Fibroblast of skin of scalp (primary cell): ENCODE results near the gene TUBA4A. TPM values are rescaled to one million over a fixed set of nuclear protein-coding genes. Genes with fewer than 3 reads are reported as not detected.
A peak's percentile ranks its signal among the peaks of the same experiment; 100 is the strongest.
"Not testable (repeated sequence)": the region's sequence is repeated elsewhere in the genome, so short reads cannot be mapped to it uniquely, and the experiment has no call there.

Experiments
- DNase-seq: peaks from one replicate; pipeline ENCODE4 v3.0.0-alpha.2; 2013
- polyA plus RNA-seq, 2 experiments: library from polyadenylated mRNA; unstranded; fragments of 120-200 nt; gene quantifications; one replicate each; pipeline ENCODE4 v1.2.1, GENCODE V29; 2013; ENCODE audit not compliant: insufficient read length in 2 of 2

TUBA4A gene
- 6.9 TPM for polyA plus RNA-seq (2013, experiment 1 of 2; ENCODE audit: insufficient read length)
- 11.6 TPM for polyA plus RNA-seq (2013, experiment 2 of 2; ENCODE audit: insufficient read length)

DNA sequence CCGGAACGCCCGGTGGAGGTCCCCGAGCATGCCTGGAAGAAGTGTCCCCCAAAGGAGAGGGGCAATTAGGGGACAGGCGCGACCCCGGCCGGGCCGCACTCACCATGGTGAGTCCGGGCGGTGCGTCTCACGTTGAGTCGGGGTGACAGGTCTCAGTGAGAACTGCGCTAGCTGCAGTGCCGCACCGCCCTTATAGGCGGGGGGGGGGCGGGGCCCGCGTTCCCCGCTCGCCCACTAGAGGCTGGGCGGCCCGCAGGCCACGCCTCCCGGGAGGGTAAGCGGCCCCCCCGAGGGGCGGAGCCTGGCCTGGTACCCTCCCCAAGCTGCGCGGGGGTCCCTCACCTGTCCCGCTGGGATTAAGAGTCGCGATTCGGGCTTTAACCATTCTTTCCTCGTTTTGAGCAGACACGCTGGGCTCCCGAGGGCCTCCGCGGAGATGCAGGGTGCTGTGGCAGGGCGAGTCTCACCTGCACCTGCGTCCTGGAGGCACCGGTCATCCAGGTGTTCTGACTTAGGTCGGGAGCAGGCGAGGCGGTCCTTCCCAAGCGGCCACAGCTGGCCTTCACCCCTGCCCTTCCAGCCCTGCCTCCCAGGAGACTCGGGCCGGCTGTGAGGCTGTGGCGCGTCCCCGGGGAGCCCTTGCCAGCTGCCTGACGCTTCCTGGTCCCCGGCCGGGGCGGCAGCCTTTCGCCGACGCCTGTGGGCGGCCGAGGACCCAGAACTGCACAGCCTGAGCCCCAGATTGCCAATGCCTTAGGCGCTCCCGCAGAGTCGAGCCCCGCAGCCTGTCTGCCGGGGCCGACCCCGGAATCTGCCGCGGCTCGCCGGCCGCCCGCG, at the start of gene TUBA4A:
TSS of gene TUBA4A (minus strand) at position 166 of the 837 bp plus-strand sequence. CDS start at position 106, 60 bp downstream.
- DNase-seq, result peak; percentile 55

DNA sequence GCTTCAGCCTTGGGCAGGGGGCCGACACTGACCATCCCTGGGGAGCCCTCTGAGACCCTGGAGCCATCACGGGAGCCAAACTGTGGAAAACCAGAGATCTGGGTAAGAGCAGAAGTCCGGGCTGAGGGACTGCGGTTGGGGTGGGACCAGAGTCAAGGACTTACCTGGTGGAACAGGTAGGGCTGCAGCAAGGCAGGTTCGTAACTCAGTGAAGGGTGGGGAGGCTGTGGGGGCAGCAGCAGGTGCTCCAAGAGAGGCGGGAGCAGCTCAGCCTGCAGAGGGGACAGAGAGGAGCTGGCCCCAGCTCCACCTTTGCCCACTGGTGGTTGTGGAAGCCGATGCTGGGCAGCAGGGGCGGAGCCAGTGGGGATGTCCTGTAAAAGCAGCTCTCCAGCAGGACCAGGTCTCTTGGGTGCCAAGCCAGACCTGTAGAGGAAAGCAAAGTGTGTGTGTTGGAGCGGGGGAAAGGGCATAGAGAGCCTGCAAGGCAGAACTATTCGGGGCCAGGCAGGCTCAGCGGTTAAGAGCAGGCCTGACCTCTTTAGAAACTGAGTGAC, 48.8 kb upstream of the TUBA4A start:
- no peak for DNase-seq

DNA sequence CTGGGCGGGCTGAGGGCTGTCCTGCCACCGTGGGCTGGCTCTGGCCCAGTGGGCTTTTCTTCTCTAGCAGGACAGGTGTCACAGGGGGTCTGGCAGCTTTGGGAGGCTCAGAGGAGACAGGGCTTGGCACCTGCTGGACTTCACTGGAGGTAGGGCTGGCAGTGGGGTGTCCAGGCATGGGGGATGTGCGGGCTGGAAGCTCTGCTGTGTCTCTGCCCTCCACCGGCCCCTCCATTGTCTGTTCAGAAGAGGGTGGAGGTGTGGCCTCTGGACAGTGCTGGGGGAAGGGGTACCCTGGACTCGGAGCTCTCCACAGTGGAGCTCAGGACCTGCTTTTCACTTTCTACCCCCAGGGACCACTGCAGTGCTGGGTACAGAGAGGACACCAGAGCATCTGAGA, 46.3 kb upstream of the TUBA4A start:
- DNase-seq, result no peak

DNA sequence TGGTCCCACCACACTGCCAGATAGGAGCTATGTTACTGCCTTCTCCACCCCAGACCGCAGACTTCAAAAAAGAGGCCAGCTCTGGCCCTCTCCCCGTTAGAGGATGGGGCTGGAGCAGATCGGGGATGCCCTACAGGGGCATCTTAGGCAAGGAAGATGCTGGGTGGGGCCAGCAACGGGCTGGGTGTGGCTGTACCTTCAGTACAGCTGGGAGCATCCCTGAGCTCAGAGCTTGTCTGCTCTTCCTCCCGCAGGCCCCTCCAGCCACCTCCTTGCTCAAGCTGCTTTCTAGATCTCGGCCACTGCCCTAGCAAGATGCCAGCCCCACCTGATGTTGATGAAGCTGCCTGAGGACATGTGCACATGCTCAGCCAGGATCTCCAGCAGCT, 45.6 kb upstream of the TUBA4A start:
- DNase-seq, result no peak

DNA sequence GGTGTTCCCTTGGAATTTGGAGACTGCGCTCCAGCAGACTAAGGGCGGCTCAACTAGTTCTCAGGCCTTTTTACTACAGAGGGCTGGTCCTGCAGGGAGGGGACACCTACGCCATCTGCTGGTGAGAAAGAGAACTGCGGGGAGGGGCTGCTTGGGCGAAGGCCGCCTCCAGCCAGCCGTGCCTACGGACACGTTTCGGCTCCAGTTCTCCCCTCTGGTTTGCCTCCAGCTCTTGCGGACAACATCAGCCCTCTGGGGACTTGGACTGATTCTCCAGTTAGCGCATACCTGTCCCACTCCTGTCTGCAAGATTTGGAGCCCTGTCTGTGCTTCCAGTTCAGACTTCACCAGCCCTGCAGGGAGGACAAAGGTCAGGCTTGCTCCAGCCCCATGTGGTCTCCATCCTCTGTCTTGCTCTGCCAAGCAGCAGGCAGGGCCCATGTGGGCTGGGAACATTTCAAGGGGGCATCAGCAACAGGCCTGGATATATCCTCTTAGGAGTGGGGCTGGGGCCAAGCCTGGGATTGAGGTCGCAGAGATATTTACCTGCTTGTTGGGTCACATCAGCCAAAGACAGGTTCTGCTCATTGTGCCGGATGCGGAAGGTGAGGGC, 45.1 kb upstream of the TUBA4A start:
- DNase-seq, result peak; percentile 80

DNA sequence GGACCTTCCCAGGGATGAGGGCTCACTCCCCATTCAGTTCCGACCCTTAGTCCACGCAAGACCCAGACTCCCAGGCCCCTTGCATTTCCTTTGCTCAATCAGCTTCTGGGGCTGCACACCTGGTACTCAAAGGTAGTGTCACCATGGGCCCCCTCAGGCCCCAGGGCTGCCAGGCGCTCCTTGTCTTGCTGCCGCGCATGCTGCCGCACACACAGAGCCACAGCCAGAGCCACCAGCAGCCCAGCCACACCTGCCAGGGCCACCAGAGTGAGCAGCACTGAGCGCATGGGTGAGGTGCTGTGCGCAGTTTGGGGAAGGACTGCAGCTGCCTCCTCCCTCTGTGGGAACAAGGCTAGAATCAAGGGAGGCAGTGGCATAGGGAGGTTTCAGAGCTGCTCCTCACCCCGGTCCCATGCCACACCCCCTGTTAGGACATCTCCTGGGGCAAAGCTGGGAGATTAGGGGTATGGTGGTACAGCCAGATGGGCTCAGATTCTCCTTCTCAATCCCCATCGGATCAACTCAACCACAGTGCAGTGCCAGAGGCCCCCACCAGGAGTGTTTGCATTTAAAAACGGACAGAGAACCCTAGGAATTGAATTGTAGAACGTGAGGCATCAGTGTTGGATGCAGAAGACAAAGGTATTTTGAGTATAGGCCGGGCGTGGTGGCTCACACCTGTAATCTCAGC, 44.2 kb upstream of the TUBA4A start:
- no peak for DNase-seq

DNA sequence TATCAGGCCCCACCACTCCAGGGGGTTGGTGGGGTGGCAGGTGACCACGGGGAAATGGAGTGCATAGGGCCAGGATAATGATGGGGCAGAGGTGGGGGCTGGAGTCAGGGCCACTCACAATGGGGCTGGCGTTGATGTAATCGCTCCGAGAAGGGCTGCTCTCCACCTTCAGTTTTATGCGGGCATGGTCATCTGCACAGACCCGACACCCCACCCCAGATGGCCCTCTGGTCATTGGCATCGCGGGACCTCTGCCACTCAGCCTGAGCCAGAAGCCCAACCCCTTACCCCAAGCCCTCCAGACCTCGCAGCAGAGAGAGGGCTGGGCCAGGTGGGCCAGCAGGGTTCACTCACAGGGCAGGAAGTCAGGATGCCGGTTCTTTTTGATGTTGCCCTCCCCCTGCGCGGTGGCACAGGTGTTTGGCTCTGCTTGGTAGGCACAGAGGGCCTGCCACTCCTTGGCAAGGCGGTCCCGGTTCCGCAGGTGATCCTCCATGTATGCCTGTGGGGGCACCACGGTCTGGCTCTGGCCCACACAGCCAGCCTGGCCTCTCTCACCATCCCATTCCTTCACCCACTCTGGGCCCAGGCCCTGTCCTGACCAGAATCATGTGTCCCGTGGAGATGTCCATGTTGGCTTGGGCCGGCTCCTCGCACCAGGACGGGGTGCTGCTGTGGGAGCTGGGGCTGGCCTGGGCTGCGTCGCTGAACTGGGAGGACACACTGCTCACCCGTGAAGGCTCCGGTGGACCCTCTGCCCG, 43.1 kb upstream of the TUBA4A start:
- no peak for DNase-seq

DNA sequence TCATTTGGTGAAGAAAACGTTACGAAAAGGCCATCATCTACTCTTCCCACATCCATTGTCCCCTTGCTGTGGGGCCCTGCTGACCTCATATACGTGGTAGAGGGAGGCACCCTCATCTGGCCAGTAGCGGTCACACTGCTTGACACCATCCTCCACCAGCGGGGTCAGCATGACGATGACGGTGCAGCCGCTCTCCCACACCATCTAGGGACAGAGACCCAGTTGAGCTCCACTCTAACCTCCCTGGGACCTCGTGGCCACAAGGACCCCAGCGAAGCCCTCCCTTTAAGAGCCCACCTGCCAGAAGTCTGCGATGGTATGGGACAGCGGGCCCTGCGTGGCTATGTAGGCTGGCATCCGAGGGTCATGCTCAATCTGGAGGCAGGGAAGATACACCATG, 42.4 kb upstream of the TUBA4A start:
- no peak for DNase-seq

DNA sequence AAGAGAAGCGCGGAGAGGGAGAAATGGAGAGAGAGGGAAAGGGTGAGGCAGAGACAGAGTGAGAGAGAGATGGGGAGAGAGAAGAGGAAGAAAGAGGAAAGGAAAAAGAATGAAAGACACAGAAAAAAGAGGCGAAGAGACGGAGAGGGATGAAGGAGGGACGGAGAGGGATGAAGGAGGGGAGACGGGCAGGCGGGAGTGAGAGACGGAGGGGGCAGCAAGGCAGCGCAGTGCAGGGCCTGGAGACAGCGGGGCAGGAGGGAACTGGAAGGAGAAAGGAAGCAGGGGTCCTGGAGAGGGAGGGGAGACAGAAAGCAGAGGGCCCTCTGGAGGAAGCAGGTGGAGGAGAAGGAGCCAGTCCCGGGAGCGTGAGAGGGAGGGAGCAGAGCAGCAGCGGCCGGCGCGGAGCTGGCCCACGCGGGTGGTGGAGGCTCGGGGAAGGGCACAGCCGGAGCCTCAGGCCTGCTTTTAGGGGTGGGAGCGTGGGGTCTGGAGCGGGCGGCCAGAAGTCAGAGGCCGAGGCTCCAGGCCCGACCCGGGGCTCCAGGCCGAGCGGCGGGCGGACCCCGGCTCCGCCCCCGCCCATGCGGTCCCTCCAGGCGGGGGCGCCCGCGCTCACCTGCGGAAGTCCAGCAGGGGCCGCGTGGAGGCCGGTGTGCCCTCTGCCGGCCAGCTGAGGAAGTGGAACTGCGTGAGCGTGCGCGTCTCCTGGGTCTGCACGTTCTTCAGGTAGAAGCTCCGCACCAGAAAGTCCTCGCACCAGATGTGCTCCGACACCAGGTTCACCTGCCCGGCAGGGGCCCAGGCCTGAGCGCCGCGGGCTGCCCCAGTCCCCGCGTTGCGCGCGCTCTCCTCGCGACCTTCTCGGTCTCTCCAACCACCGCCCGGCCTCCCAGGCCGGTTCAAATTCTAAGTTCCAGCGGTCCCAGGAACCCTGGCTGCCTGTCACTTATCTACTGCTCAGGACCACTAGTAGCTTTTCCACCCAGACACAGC, 40.9 kb upstream of the TUBA4A start:
- DNase-seq, result peak; percentile 76

DNA sequence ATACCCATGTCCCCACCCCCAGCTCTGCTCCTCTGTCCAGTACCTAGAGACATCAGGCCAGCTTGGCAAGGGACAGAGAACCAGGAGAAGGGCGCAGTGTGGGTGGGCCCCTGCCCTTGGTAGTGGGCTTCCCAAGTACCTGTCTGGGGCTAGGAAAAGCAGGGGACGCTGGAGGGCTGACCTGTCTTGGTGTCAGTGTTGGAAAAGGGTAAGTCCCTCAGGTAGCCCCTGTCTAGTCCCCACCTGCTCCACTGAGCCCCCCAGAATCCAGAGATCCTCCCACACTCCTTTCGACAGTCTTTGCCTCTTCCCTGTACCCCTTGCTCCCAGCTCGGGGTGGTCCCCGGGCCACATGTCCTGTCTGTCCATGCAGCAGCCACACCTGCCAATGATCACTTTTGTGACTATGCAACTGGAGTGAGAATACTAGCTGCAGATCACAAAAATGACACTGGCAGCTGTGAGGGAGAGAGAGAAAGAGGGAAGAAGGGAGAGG, 40.1 kb upstream of the TUBA4A start:
- DNase-seq, result no peak

DNA sequence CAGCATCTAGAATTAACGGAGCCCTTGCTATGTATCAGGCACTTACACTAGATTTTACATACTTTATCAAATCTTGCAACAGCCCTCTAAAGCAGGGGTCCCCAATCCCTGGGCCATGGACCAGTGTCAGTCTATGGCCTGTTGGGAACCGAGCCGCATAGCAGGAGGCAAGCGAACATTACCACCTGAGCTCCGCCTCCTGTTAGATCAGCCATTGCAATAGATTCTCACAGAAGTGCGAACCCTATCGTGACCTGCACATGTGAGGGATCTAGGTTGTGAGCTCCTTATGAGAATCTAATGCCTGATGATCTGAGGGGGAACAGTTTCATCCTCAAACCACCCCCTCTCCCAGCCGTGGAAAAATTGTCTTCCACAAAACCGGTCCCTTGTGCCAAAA, 38.9 kb upstream of the TUBA4A start:
- DNase-seq, result no peak

DNA sequence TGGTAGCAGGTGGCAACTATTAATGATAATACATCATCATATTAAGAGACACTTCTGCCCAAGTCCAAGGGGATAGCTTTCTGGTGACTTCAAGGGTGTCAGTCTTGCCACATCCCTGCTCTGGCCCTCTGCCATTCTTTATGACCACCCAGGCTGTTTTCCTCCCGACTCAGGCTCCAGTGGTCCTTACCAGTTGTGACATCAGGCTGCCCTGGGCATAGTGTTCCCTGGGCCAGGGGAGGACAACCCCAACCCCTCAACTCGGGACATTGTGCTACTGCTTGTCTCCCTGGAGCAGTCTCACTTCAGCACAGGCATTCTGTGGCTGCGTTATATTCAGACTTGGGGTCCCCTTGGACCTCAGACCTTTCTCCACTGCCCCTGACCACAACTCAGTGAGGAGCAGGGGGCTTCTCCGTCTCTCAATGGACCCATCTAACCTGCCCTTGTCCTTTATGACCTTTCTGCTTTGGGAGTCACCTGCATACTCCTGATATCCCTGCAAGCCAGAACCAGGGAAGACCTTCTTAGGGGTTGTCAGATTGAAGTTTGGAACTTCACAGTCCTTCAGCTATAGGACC, 38.3 kb upstream of the TUBA4A start:
- DNase-seq, result no peak

DNA sequence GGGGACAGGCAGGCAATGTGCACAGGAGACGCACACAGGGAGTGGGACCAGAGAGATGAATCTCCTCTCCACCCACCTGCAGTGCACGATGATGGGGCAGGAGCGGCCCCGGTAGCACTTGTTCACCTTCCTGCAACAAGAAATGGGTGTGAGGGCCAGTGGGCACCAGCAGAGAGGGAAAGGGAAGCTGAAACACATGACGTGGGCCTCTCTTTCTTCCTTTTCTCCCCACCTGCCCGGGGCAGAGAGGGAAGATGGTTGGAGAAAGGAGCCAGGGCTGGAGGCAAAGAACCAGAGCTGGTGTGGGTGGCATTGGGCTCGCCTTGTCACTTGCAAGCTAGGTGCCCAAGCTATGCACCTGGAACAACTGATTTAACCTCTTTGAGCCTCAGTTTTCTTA, 37.7 kb upstream of the TUBA4A start:
- DNase-seq, result no peak

DNA sequence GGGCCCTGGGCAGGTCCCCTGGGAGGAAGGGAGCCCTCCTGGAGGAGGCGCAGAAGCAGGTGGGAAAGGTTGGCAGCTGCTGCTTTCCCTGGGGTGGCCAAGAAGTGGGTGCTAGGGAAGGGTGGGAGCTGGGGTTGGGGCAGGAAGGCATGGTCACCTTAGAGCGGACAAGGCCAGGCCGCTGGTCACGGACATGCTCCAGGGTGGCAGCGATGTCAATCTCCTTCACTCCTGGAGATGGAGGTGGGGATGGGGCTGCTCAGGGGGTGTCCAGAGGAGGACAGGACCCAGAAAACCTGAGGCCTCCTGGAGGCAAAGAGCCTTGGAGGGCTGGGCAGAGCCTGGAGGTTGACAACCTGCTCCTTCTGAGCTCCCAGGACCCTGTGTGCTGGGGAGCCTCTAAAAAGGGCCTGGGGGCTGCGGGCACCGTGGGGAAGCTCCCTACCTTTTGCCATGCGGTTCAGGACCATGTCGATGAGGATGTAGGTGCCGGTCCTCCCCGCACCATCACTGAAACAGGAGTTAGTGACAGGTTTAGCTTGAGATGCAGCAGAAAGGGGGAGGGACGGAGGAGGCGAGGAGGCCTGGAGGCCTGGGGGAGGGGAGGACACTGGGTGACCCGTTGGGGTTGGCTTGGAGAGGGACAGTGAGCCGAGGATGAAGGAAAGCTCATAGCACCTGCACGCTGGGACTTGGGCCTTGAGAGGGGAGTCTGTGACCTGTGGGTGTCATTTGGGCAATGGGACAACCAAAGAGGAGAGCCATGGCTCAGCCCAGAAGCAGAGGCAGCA, 36.9 kb upstream of the TUBA4A start:
- no peak for DNase-seq

DNA sequence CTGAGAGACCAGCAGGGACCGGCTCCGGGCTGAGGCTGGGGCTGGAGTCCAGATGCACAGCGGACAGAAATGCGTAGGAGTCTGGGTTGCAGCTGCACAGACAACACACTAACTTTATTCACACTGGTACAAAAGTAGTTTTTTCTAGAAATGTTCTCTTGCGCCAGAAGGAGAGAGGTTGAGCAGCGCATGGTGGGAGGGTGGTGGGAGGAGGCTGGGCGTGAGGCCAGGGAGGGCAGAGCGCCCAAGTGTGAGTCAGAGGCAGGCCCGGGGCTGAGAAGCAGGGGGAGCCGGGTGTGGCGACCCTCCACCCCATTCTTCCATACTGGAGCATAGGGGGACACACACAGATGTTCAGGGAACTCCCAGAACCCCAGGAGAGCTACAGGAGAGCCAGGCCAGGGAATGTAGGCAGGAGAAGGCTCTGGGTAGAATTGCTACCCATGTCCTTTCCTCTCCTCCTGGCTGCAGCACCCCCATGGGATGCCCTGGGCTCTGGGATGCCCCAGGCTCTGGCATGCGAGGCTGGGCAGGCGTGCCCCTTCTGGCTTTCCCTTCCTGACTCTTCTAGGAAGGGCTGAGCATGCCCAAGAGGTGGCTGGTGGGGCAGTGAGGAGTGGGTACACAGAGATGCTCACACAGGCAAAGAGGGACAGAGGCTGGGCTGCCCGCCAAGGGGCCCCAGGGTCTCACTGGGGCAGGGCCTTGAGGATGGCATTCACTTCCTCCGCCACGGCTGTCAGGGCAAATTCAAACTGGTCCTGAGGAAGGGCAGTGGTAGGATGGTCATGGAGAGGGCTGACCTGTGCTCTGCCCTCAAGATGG, 36.0 kb upstream of the TUBA4A start:
- peak; percentile 86 for DNase-seq

DNA sequence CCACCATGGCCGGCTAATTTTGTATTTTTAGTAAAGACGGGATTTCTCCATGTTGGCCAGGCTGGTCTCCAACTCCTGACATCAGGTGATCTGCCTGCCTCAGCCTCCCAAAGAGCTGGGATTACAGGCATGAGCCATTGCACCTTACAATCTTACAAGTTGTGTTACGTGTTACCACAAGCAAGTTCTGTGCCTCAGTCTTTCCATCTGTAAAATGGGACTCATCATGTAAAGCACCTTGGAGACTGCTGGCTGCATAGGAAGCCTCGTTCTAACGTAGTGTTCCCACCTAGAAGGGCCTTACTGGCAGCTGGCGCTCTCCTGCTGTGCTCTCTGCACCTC, 35.4 kb upstream of the TUBA4A start:
- no peak for DNase-seq

DNA sequence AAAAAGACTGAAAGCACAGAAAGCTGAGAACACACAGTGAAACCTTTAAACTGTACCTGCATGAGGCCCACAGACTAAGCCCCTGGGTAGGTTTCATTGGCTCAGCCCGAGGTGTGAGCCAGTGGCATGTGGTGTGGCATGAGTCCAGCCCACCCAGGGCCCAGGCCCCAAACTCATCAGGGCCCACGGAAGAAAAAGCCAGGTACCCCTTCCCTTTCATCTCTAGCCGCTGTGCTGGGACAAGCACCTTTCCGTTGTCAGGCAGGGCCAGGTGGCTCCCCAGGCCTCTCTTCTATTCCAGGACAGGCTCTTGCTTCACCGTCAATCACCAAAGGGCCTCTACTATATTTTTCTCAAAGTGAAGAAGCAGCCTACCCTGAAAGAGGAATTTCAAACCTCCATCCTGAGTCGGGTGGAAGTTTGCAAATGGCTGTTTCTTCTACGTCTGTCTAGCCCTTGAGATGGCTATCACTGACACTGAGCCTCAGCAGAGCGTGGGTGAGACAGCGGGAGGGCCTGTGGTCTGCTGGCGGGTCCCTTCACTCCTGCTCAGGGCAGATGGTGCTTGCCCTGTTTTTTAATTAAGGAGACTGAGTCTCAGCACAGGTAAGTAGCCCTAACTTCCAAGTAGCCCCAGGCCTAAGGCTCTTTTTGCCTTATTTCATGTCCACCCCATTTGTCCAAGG, 34.0 kb upstream of the TUBA4A start:
- DNase-seq, result no peak

DNA sequence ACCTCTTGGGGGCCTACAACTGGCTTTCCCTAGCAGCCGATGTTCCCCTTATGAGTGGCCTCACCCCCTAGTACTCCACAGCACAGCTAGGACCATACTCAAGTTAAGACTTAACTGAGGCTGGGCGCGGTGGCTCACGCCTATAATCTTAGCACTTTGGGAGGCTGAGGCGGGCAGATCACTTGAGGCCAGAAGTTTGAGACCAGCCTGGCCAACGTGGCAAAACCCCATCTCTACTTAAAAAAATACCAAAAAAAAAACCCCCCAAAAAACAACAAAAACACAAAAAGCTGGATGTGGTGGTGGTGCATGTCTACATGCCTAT, 33.4 kb upstream of the TUBA4A start:
- DNase-seq, result not testable (repeated sequence)
